Uterus (tissue), 4 donors: Measurements from ENCODE around the gene WDR20. TPM values are rescaled to one million over a fixed set of nuclear protein-coding genes. Genes with fewer than 3 reads are reported as not detected.
"Not testable (repeated sequence)": the region's sequence is repeated elsewhere in the genome, so short reads cannot be mapped to it uniquely, and the experiment has no call there.

Experiments
- DNase-seq, 2 donors: peaks; one replicate each; pipeline ENCODE4 v3.0.0-alpha.2; 2019 to 2020
- H3K27ac ChIP-seq, 2 donors: fragments of 200-600 bp; sonication (generic); 1 replicate in 1 of 2; 2 replicates in 1 of 2; pipeline ENCODE4 v1.5.1; 2016 to 2018
- H3K27me3 ChIP-seq, 2 donors: fragments of 200-600 bp; sonication (generic); one replicate each; pipeline ENCODE4 v1.5.1; 2018 to 2019; ENCODE audit warnings: control low read depth in 1 of 2
- H3K36me3 ChIP-seq, 2 donors: fragments of 200-600 bp; sonication (generic); one replicate each; pipeline ENCODE4 v1.5.1; 2019; ENCODE audit warnings: control low read depth in 1 of 2
- H3K4me1 ChIP-seq, 2 donors: fragments of 200-600 bp; sonication (generic); one replicate each; pipeline ENCODE4 v1.5.1; 2018 to 2019; ENCODE audit warnings: control low read depth in 1 of 2
- H3K4me3 ChIP-seq, 2 donors: fragments of 200-600 bp; sonication (generic); 1 replicate in 1 of 2; 2 replicates in 1 of 2; pipeline ENCODE4 v1.5.1; 2018 to 2019; ENCODE audit warnings: mild to moderate bottlenecking in 1 of 2
- H3K9me3 ChIP-seq, 2 donors: fragments of 200-600 bp; sonication (generic); one replicate each; pipeline ENCODE4 v1.5.1; 2019; ENCODE audit warnings: control low read depth in 1 of 2
- CTCF ChIP-seq, 4 experiments: fragments of 200-600 bp in 2 of 4; fragments of 450-650 bp in 2 of 4; sonication (generic) in 2 of 4; IDR thresholded peaks; one replicate each; pipeline ENCODE4 v1.5.1; 2016 to 2019; ENCODE audit warnings: antibody characterized with exemption in 4 of 4, mild to moderate bottlenecking in 2 of 4, moderate library complexity in 1 of 4
- POLR2A ChIP-seq, 2 donors: fragments of 450-650 bp; IDR thresholded peaks; one replicate each; pipeline ENCODE4 v1.6.1; 2016; ENCODE audit warnings: antibody characterized with exemption in 2 of 2, mild to moderate bottlenecking in 1 of 2, moderate library complexity in 1 of 2
- intact Hi-C: fragments of 100-400 bp; cut with DNase I; formaldehyde crosslinking; loops from one replicate; pipeline ENCODE4 v1.15.1; 2023; ENCODE audit warnings: low total_unique reads
- total RNA-seq, 4 donors: library from RNA; depleted of rRNA in 3 of 4; stranded (reverse); fragments of >200 nt in 3 of 4; gene quantifications; one replicate each; pipeline versions ENCODE4 v1.1.0 to v1.2.4, GENCODE V29; 2014 to 2023
- donor health status: DM: yes; HTN: yes; CAD: no.

The WDR20 gene
- total RNA-seq, 4 donors from 2014 or later, result 45.9 to 81.8 (median 53.7) TPM

DNA sequence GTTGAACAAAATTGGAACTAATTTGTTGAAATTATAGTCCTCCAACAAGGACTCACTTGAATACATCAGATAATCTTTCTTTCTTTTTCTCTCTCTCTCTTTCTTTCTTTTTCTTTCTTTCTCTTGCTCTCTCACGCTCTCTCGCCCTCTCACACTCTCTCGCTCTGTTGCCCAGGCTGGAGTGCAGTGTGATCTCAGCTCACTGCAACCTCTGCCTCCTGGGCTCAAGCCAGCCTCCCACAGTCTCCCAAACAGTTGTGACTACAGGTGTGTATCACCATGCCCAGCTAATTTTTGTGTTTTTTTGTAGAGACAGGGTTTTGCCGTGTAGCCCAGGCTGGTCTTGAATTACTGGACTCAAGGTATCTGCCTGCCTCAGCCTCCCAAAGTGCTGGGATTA lies 22.8 kb downstream of the WDR20 start:
- Histone ChIP-seq H3K27ac (no peak overlapping the region), H3K4me1 (no peaks in the 10 kb centered on the region), H3K27me3 (no peaks in the 10 kb centered on the region), H3K9me3 (no peaks in the 10 kb centered on the region), H3K36me3 (no peaks in the 10 kb centered on the region), H3K4me3 (no peak overlapping the region)
- intact Hi-C loops, result no loop called here
- no peak for DNase-seq
- no peak for TF ChIP-seq CTCF (IDR thresholded peaks at IDR 0.05)
- TF ChIP-seq POLR2A (IDR thresholded peaks at IDR 0.05), result no peak

DNA sequence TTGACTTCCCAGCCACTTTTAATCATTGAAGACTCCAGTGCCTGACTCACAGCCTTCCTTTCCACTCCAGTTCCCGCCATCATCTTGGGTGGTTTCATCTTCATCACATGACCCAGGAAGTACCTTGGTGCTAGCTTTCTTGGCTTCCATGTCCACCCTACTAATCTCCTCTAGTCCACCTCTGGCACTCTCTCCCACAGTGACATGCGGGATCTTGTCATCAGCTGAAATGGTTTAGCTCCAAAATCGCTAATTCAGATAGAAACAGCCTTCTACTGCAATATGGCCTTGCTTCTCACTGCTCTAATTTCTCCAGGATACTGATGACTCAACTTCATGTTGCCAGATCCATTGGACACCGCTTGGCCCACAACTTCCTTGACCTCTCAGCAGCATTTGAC lies 24.5 kb downstream of the WDR20 start:
- H3K4me1 ChIP-seq, result no peaks in the 10 kb centered on the region
- H3K36me3 ChIP-seq, result no peaks in the 10 kb centered on the region
- DNase-seq, result no peak
- H3K27me3 ChIP-seq, result no peaks in the 10 kb centered on the region
- H3K9me3 ChIP-seq, result no peaks in the 10 kb centered on the region
- intact Hi-C loops, result no loop called here
- TF ChIP-seq CTCF (IDR thresholded peaks at IDR 0.05) (no peak), POLR2A (IDR thresholded peaks at IDR 0.05) (no peak)
- no peak overlapping the region for H3K27ac ChIP-seq
- no peak overlapping the region for H3K4me3 ChIP-seq

DNA sequence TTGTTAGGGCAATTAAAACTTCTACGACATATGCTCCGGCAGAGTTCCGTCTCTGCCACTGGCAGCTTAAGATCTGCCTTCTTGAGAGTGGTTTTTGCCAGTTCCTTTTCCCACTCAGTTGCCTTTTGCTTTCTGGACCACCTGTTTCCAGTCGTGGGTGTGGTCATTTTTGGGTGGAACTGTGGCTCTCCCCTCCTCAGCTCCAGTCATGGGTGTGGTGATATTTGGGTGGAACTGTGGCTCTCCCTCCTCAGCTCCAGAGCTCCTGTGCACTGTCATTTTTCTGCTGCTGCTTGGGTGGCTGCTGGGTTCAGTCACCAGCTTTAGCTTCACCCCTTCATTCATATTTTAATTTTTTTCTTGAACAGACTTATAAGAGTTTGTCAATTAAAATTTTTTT lies 25.3 kb downstream of the WDR20 start:
- no peak overlapping the region for H3K27ac ChIP-seq
- TF ChIP-seq CTCF (IDR thresholded peaks at IDR 0.05) (no peak), POLR2A (IDR thresholded peaks at IDR 0.05) (no peak)
- no peaks in the 10 kb centered on the region for H3K4me1 ChIP-seq
- no peak for DNase-seq
- no peaks in the 10 kb centered on the region for H3K9me3 ChIP-seq
- H3K4me3 ChIP-seq, result no peak overlapping the region
- H3K27me3 ChIP-seq, result no peaks in the 10 kb centered on the region
- intact Hi-C loops, result no loop called here
- no peaks in the 10 kb centered on the region for H3K36me3 ChIP-seq

- intact Hi-C loops, result no loop called here
- DNase-seq, result no peak
- no peaks in the 10 kb centered on the region for H3K4me1 ChIP-seq
- TF ChIP-seq CTCF (IDR thresholded peaks at IDR 0.05) (no peak), POLR2A (IDR thresholded peaks at IDR 0.05) (no peak)
- no peaks in the 10 kb centered on the region for H3K36me3 ChIP-seq
- no peak overlapping the region for H3K4me3 ChIP-seq
- no peaks in the 10 kb centered on the region for H3K27me3 ChIP-seq
- H3K9me3 ChIP-seq, result no peaks in the 10 kb centered on the region
- H3K27ac ChIP-seq, result no peak overlapping the region
Observed at GRCh38 chr14:102170061-102170460, 30.4 kb downstream of the WDR20 start.

- H3K4me1 ChIP-seq, result no peaks in the 10 kb centered on the region
- intact Hi-C loops, result no loop called here
- H3K27me3 ChIP-seq, result no peaks in the 10 kb centered on the region
- DNase-seq, result no peak
- H3K36me3 ChIP-seq, result no peaks in the 10 kb centered on the region
- no peaks in the 10 kb centered on the region for H3K9me3 ChIP-seq
- TF ChIP-seq POLR2A (IDR thresholded peaks at IDR 0.05) (no peak), CTCF (IDR thresholded peaks at IDR 0.05) (no peak)
- no peak overlapping the region for H3K27ac ChIP-seq
- no peak overlapping the region for H3K4me3 ChIP-seq
Observed at GRCh38 chr14:102171173-102172020, 31.7 kb downstream of the WDR20 start.

GRCh38 chr14:102172021-102172272 lies 32.2 kb downstream of the WDR20 start:
- H3K36me3 ChIP-seq, DNase-seq, H3K27ac ChIP-seq, H3K9me3 ChIP-seq, H3K4me1 ChIP-seq, H3K27me3 ChIP-seq, intact Hi-C loops, H3K4me3 ChIP-seq: not testable (repeated sequence)

GRCh38 chr14:102172721-102173120 lies 33.0 kb downstream of the WDR20 start:
- DNase-seq, H3K27me3 ChIP-seq, H3K4me1 ChIP-seq, H3K4me3 ChIP-seq, intact Hi-C loops, H3K9me3 ChIP-seq, H3K27ac ChIP-seq, H3K36me3 ChIP-seq: not testable (repeated sequence)
